CD4-positive, alpha-beta T cell treated with Interleukin-2 at 100 ng/mL for 4 hours (primary cell): Measurements from ENCODE around the gene SLC37A1.

Experiments used
- DNase-seq: peaks from one replicate; pipeline ENCODE4 v3.0.0-alpha.2; 2020; ENCODE audit warnings: low spot score

Gene SLC37A1

GRCh38 chr21:42545317-42545716, 31.7 kb downstream of the SLC37A1 start:
- DNase-seq: no peak

DNA sequence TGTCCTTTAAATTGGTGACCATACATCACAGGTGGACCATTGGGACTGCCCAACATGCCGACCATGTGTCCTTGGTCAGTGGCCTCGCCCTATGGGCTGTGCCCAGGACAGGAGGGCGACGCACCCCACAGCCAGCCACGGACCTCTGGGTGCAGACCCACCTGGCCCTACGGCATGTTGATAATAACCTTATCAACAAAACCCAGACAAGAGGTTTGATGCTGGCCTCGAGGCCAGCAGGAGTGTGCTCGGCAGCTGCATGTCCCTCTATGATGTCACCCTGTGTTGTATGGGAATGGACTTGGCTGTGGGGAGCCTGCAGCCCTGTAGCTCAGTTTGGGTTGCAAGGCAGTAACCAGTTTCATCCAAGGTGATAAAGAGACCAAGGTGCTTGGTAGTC, 32.1 kb downstream of the SLC37A1 start:
- no peak for DNase-seq

DNA sequence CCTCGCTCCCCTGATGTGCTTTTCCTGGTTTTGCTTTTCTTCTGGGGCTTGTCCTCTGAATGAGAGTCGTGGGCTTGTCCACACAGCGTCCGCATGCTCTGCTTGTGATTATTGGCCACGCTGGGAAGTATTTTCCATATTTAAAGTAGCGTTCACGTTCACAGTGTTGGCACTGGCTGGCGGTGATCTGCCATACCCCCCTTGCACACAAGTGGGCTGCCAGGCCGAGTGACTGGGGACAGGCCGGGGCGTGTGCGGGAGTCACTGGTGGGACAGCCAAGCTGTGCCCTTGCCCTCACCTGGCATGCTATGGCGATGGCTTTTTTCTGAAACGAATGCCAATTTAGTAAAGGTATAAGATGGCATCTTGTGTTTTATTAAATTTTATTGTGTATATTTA, 32.8 kb downstream of the SLC37A1 start:
- DNase-seq: no peak

- no peak for DNase-seq
These were observed 33.6 kb downstream of the SLC37A1 start for GRCh38 chr21:42547001-42547905.

GRCh38 chr21:42547906-42548365, 34.3 kb downstream of the SLC37A1 start:
- DNase-seq: no peak

DNA sequence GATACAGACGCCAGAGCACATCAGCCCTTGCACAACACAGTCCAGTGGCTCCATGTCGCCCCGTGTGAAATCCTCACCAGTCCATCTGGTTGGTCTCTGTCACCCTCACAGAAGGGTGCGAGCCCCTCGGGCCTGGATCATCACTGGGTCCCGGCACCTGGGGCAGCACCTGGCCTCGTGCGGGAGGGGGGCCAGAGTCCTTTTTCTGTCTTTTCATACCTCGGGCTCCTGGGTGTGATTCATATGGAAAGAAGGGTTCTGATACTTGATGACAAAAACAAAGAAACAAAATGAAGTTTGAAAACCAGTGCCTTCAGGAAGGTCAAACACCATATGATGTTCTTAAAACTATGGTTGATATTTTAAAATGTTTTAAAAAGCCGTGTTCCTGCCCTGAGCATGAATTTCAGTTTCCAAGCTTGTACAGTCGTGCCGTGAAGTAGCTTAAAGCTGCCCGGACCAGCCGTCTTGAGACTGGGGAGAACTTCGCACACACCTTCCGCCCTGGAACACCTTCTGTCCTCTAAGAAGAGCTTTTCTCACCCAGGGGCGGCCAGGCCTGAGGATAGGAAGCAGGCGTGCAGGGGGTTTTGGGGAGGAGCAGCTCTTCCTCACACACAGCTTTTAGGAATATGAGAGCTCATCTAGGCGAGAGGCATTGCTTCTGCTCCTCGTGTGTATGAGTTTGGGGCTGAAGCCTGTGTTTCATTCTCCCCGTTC, 35.2 kb downstream of the SLC37A1 start:
- no peak for DNase-seq

- DNase-seq: no peak
These were observed 37.2 kb downstream of the SLC37A1 start for GRCh38 chr21:42550817-42551216.

- DNase-seq: no peak
These were observed 39.0 kb downstream of the SLC37A1 start for GRCh38 chr21:42552407-42553336.

- DNase-seq: no peak
These were observed 39.8 kb downstream of the SLC37A1 start for GRCh38 chr21:42553435-42553834.

DNA sequence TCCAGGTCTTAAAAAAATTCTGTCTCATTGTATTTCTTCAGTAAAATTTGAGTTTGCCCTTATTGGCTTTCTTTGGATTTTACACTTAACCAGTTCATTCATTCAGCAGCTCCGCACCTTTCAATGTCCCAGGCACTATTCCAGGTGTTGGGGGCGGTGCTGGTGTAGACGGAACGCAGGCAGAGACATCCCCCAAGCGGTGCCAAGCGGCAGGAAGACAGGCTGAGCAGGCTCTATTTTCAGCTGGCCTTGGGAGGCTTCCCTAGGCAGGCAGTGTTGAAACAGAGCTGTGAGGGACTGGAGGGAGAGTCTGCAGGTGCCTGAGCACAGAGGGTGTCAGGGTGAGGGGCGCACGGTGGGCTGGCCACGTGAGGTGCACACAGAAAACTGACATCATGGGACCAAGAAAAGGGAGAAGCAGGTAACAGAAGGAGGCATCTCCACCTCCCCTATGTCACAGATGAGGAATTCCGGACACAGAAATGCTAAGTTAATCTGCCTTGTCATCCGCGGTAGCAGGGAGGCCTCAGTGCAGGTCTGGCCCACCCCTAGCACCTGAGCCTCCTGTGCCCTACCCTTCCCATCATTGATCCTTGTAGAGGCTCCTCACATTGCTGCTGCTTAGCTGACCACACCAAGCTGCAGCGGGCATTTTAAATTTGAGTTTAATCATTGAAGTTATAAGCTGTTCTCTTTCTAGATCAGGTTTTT, 40.8 kb downstream of the SLC37A1 start:
- no peak for DNase-seq

GRCh38 chr21:42555756-42556438, 42.2 kb downstream of the SLC37A1 start:
- DNase-seq: no peak

GRCh38 chr21:42556476-42556875, 42.8 kb downstream of the SLC37A1 start:
- DNase-seq: no peak

- no peak for DNase-seq
These were observed 43.3 kb downstream of the SLC37A1 start for GRCh38 chr21:42556960-42557359.

GRCh38 chr21:42557420-42557819, 43.8 kb downstream of the SLC37A1 start:
- DNase-seq: no peak

- no peak for DNase-seq
These were observed 44.7 kb downstream of the SLC37A1 start for GRCh38 chr21:42558368-42558767.

GRCh38 chr21:42558846-42559245, 45.2 kb downstream of the SLC37A1 start:
- no peak for DNase-seq

- no peak for DNase-seq
These were observed 45.7 kb downstream of the SLC37A1 start for GRCh38 chr21:42559326-42559725.

GRCh38 chr21:42560517-42561179, 47.0 kb downstream of the SLC37A1 start:
- DNase-seq: no peak

DNA sequence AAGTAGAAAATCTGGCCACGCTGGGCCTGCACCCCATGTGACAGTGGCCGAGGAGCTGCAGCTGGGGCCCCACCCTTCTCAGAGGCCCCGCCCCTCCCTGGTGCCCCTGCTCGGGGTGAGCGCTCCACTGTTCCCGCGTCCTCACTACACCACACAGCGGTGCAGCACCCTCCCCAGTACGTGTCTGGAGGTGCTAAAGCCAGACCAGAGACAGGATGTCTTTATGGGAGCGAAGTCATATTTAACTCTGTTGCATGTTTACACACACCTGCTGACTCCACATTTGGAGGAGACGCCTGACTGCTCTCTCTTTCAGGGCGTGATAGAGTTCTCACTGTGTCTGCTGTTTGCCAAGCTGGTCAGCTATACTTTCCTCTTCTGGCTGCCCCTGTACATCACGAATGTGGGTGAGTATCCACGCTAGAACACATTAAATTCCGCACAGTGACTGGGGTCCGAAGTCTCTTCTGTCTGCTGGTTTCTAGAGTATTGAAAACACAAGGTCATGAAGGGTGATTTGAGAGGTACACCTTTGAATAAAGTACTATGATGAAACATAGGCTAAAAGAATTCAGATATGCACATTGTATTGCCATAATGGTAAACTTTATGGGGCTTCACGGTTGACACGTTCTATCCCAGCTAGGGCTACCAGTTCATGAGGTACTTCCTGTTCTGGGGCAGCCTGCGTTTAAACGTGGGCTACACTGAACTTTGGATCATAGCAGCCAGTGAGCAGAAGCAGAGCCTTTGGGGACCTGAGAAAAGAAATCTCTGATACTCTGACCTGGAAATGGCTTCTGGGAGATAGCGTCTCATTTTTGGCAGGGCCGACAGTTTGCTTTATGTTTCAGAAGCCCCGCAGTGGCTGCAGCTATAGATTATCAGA, 48.4 kb downstream of the SLC37A1 start:
- no peak for DNase-seq
